Naive thymus-derived CD8-positive, alpha-beta T cell (primary cell): ENCODE results near the gene GCM1. TPM values are rescaled to one million over a fixed set of nuclear protein-coding genes. Genes with fewer than 3 reads are reported as not detected.

Experiments
- ATAC-seq, 2 donors: fragments of 150-1000 bp; cut with Tn5 transposase in 1 of 2; sonication (Bioruptor Pico), chemical (Tn5 transposase) in 1 of 2; 1 replicate in 1 of 2; 2 replicates in 1 of 2; pipeline ENCODE4 v1.10.0; 2021; ENCODE audit warnings: mild to moderate bottlenecking in 2 of 2, moderate library complexity in 2 of 2
- POLR2A ChIA-PET: fragments of 350-600 bp; sonication (Branson Sonifier 250); formaldehyde crosslinking; loops from one replicate; lab custom pipeline; 2021; ENCODE audit warnings: antibody characterized with exemption; lab: Charles Lee
- DNase-seq, 10 donors: peaks; one replicate each; pipeline versions ENCODE4 v3.0.0 to v3.0.0-alpha.2; 2020 to 2022
- H3K27ac Mint-ChIP-seq, 10 donors: one replicate each; pipeline ENCODE4 v1.8.0; 2020 to 2022; ENCODE audit warnings: mild to moderate bottlenecking in 10 of 10, mixed read lengths in 10 of 10, moderate library complexity in 4 of 10, inconsistent platforms in 1 of 10
- H3K27me3 Mint-ChIP-seq, 5 donors: one replicate each; pipeline ENCODE4 v1.8.0; 2021 to 2022; ENCODE audit warnings: mixed read lengths in 5 of 5
- H3K36me3 Mint-ChIP-seq, 3 donors: one replicate each; pipeline ENCODE4 v1.8.0; 2020 to 2022; ENCODE audit warnings: mixed read lengths in 3 of 3, mild to moderate bottlenecking in 2 of 3, inconsistent platforms in 1 of 3
- H3K4me1 Mint-ChIP-seq, 4 donors: one replicate each; pipeline ENCODE4 v1.8.0; 2021 to 2022; ENCODE audit warnings: mixed read lengths in 4 of 4
- H3K4me3 Mint-ChIP-seq, 10 donors: one replicate each; pipeline ENCODE4 v1.8.0; 2020 to 2022; ENCODE audit warnings: mild to moderate bottlenecking in 10 of 10, mixed read lengths in 10 of 10, moderate library complexity in 6 of 10, inconsistent platforms in 1 of 10
- H3K9me3 Mint-ChIP-seq, 9 donors: one replicate each; pipeline ENCODE4 v1.8.0; 2020 to 2022; ENCODE audit warnings: mixed read lengths in 9 of 9, mild to moderate bottlenecking in 3 of 9, inconsistent platforms in 1 of 9, moderate library complexity in 1 of 9
- polyA plus RNA-seq, 3 donors: library from polyadenylated mRNA; unstranded; fragments of 300-500 nt; fragmentation: Illumina TruSeq; gene quantifications; one replicate each; pipeline ENCODE4 v1.2.3, GENCODE V29; 2021
- total RNA-seq, 8 experiments: library from RNA in 2 of 8; stranded (reverse) in 2 of 8; gene quantifications; one replicate each; pipeline ENCODE4 v1.2.3 and lab custom pipeline; 2021 to 2026

The GCM1 gene
- total and polyA plus RNA-seq, 5 experiments from 2014 or later, result 0.27 TPM; not detected in 4

- POLR2A ChIA-PET, result no interaction called here
- H3K27ac Mint-ChIP-seq, result peak overlapping the region in 2 of 10 donors; percentile 50 to 68
These were observed 52.9 kb downstream of the GCM1 start for GRCh38 chr6:53095716-53096115.

GRCh38 chr6:53095270-53095669 lies 53.4 kb downstream of the GCM1 start:
- Mint-ChIP-seq H3K4me1 (peaks cover 0 to 4% (median 0%) of the 10 kb centered on the region in 4 donors), H3K27ac (peak overlapping the region in 1 of 10 donors; percentile 50), H3K9me3 (no peaks in the 10 kb centered on the region), H3K4me3 (no peak overlapping the region), H3K27me3 (no peaks in the 10 kb centered on the region), H3K36me3 (peaks cover 9 to 89% (median 39%) of the 10 kb centered on the region in 3 donors)
- no peak for ATAC-seq
- no peak for DNase-seq
- POLR2A ChIA-PET, result no interaction called here

More at GRCh38 chr6:53095716-53096115, 52.9 kb downstream of the GCM1 start:
- no peaks in the 10 kb centered on the region for H3K9me3 Mint-ChIP-seq
- H3K4me3 Mint-ChIP-seq, result no peak overlapping the region
- ATAC-seq (no peak), DNase-seq (no peak)
- peaks cover 0 to 4% (median 0%) of the 10 kb centered on the region in 4 donors for H3K4me1 Mint-ChIP-seq
- H3K36me3 Mint-ChIP-seq, result peaks cover 9 to 89% (median 39%) of the 10 kb centered on the region in 3 donors
- H3K27me3 Mint-ChIP-seq, result no peaks in the 10 kb centered on the region

GRCh38 chr6:53090576-53090975 lies 58.1 kb downstream of the GCM1 start:
- Mint-ChIP-seq H3K4me1 (peaks cover 0 to 4% (median 0%) of the 10 kb centered on the region in 4 donors), H3K27ac (no peak overlapping the region), H3K4me3 (no peak overlapping the region), H3K9me3 (no peaks in the 10 kb centered on the region), H3K27me3 (no peaks in the 10 kb centered on the region), H3K36me3 (peaks cover 9 to 94% (median 37%) of the 10 kb centered on the region in 3 donors)
- POLR2A ChIA-PET, result no interaction called here
- DNase-seq (no peak), ATAC-seq (no peak)

GRCh38 chr6:53089948-53090347 lies 58.7 kb downstream of the GCM1 start:
- POLR2A ChIA-PET, result no interaction called here
- Mint-ChIP-seq H3K27me3 (no peaks in the 10 kb centered on the region), H3K4me1 (peaks cover 0 to 4% (median 0%) of the 10 kb centered on the region in 4 donors), H3K4me3 (no peak overlapping the region), H3K27ac (peak overlapping the region in 1 of 10 donors; percentile 40), H3K9me3 (no peaks in the 10 kb centered on the region), H3K36me3 (peaks cover 9 to 92% (median 32%) of the 10 kb centered on the region in 3 donors)
- ATAC-seq (no peak), DNase-seq (no peak)

GRCh38 chr6:53086302-53086701 lies 62.3 kb downstream of the GCM1 start:
- Mint-ChIP-seq H3K27ac (peak overlapping the region in 2 of 10 donors; percentile 45 to 75), H3K9me3 (no peaks in the 10 kb centered on the region), H3K4me3 (no peak overlapping the region), H3K4me1 (no peaks in the 10 kb centered on the region), H3K27me3 (no peaks in the 10 kb centered on the region), H3K36me3 (peaks cover 0 to 93% (median 17%) of the 10 kb centered on the region in 3 donors)
- DNase-seq, result no peak
- ATAC-seq, result no peak
- POLR2A ChIA-PET, result no interaction called here

GRCh38 chr6:53080813-53081212 lies 67.8 kb downstream of the GCM1 start:
- Mint-ChIP-seq H3K27me3 (no peaks in the 10 kb centered on the region), H3K27ac (no peak overlapping the region), H3K4me3 (no peak overlapping the region), H3K4me1 (no peaks in the 10 kb centered on the region), H3K9me3 (no peaks in the 10 kb centered on the region), H3K36me3 (peaks cover 0 to 87% (median 18%) of the 10 kb centered on the region in 3 donors)
- POLR2A ChIA-PET, result no interaction called here
- DNase-seq (no peak), ATAC-seq (no peak)

Other genes with a start within 250 kb of the GCM1 start
- not detected for gene GSTA3, start 239.1 kb downstream of the GCM1 start, total RNA-seq
- gene GSTA3, start 239.1 kb downstream of the GCM1 start, polyA plus RNA-seq, result not detected
- gene GSTA4, start 153.6 kb downstream of the GCM1 start, total RNA-seq, result under 1 TPM; 0.39 to 0.69 TPM
- gene GSTA4, start 153.6 kb downstream of the GCM1 start, polyA plus RNA-seq, result 1 to 10 TPM; 1.2 to 3.7 (median 3.4) TPM
- 10 to 100 TPM; 15.0 to 15.8 TPM for gene CILK1, start 87.0 kb downstream of the GCM1 start, total RNA-seq
- 1 to 10 TPM; 2.8 to 4.1 (median 3.8) TPM for gene CILK1, start 87.0 kb downstream of the GCM1 start, polyA plus RNA-seq
- gene FBXO9, start 83.4 kb downstream of the GCM1 start, total RNA-seq, result 100 to 1,000 TPM; 134 to 137 TPM
- gene FBXO9, start 83.4 kb downstream of the GCM1 start, polyA plus RNA-seq, result 10 to 100 TPM; 46.1 to 52.1 (median 49.0) TPM
- 10 to 100 TPM; 59.4 to 67.4 TPM for gene ELOVL5, start 200.1 kb upstream of the GCM1 start, total RNA-seq
- 10 to 100 TPM; 32.5 to 38.1 (median 33.0) TPM for gene ELOVL5, start 200.1 kb upstream of the GCM1 start, polyA plus RNA-seq